Mucosa of rectum (tissue), 2 donors: ENCODE data around the gene MAPT.
A peak's percentile ranks its signal among the peaks of the same experiment; 100 is the strongest.

Experiments
- H3K27ac ChIP-seq, 2 donors: one replicate each; pipeline ENCODE4 v1.7.0; 2013; ENCODE audit warnings: inconsistent platforms in 2 of 2, low read depth in 2 of 2, low read length in 2 of 2
- H3K27me3 ChIP-seq, 2 donors: one replicate each; pipeline ENCODE4 v1.7.0; 2013; ENCODE audit warnings: low read length in 2 of 2; ENCODE audit not compliant: control insufficient read depth in 2 of 2, insufficient read depth in 2 of 2
- H3K36me3 ChIP-seq, 2 donors: one replicate each; pipeline ENCODE4 v1.7.0; 2013; ENCODE audit warnings: low read length in 2 of 2; ENCODE audit not compliant: control insufficient read depth in 2 of 2, insufficient read depth in 2 of 2
- H3K4me1 ChIP-seq, 2 donors: one replicate each; pipeline ENCODE4 v1.7.0; 2013; ENCODE audit warnings: low read length in 2 of 2, mild to moderate bottlenecking in 1 of 2; ENCODE audit not compliant: control insufficient read depth in 2 of 2, insufficient read depth in 2 of 2
- H3K4me3 ChIP-seq, 2 donors: one replicate each; pipeline ENCODE4 v1.7.0; 2013; ENCODE audit warnings: low read length in 2 of 2
- H3K9ac ChIP-seq, 2 donors: one replicate each; pipeline ENCODE4 v1.7.0; 2013; ENCODE audit warnings: low read length in 2 of 2, low read depth in 1 of 2, mild to moderate bottlenecking in 1 of 2
- H3K9me3 ChIP-seq, 2 donors: one replicate each; pipeline ENCODE4 v1.7.0; 2013; ENCODE audit warnings: low read length in 2 of 2; ENCODE audit not compliant: control insufficient read depth in 2 of 2
- donor health status: healthy.
- donor health status: Normal muscosa, but diverticular disease.

MAPT gene

GRCh38 chr17:46038414-46038813, 144.1 kb downstream of the MAPT start:
- H3K27ac ChIP-seq = no peak overlapping the region
- H3K4me3 ChIP-seq = no peak overlapping the region
- peaks cover 69 to 78% of the 10 kb centered on the region in 2 donors for H3K36me3 ChIP-seq
- H3K27me3 ChIP-seq = no peaks in the 10 kb centered on the region
- H3K9me3 ChIP-seq = no peaks in the 10 kb centered on the region
- H3K4me1 ChIP-seq = peaks cover 13 to 14% of the 10 kb centered on the region in 2 donors
- no peak overlapping the region for H3K9ac ChIP-seq

GRCh38 chr17:46038937-46039336, 144.6 kb downstream of the MAPT start:
- Histone ChIP-seq H3K4me3 (no peak overlapping the region), H3K9ac (no peak overlapping the region), H3K27ac (no peak overlapping the region), H3K36me3 (peaks cover 63 to 73% of the 10 kb centered on the region in 2 donors), H3K9me3 (no peaks in the 10 kb centered on the region), H3K4me1 (peaks cover 16 to 19% of the 10 kb centered on the region in 2 donors), H3K27me3 (no peaks in the 10 kb centered on the region)

GRCh38 chr17:46039592-46040186, 145.3 kb downstream of the MAPT start:
- Histone ChIP-seq H3K9me3 (no peaks in the 10 kb centered on the region), H3K27ac (no peak overlapping the region), H3K36me3 (peaks cover 56 to 65% of the 10 kb centered on the region in 2 donors), H3K4me1 (peaks cover 16 to 25% of the 10 kb centered on the region in 2 donors), H3K4me3 (no peak overlapping the region), H3K27me3 (no peaks in the 10 kb centered on the region), H3K9ac (no peak overlapping the region)

GRCh38 chr17:46042246-46042645, 147.9 kb downstream of the MAPT start:
- H3K9ac ChIP-seq = no peak overlapping the region
- no peaks in the 10 kb centered on the region for H3K9me3 ChIP-seq
- H3K27me3 ChIP-seq = no peaks in the 10 kb centered on the region
- peaks cover 16 to 25% of the 10 kb centered on the region in 2 donors for H3K4me1 ChIP-seq
- H3K27ac ChIP-seq = no peak overlapping the region
- H3K4me3 ChIP-seq = no peak overlapping the region
- H3K36me3 ChIP-seq = peaks cover 40 to 56% of the 10 kb centered on the region in 2 donors

- Histone ChIP-seq H3K4me3 (no peak overlapping the region), H3K9ac (no peak overlapping the region), H3K36me3 (peaks cover 35 to 56% of the 10 kb centered on the region in 2 donors), H3K27ac (peak overlapping the region; percentile 18 to 66), H3K4me1 (peaks cover 16 to 25% of the 10 kb centered on the region in 2 donors), H3K27me3 (no peaks in the 10 kb centered on the region), H3K9me3 (no peaks in the 10 kb centered on the region)
Observed at GRCh38 chr17:46042925-46043324, 148.6 kb downstream of the MAPT start.

GRCh38 chr17:46043606-46044005, 149.3 kb downstream of the MAPT start:
- no peaks in the 10 kb centered on the region for H3K9me3 ChIP-seq
- H3K27me3 ChIP-seq = no peaks in the 10 kb centered on the region
- peaks cover 32 to 54% of the 10 kb centered on the region in 2 donors for H3K36me3 ChIP-seq
- peak overlapping the region; percentile 18 to 66 for H3K27ac ChIP-seq
- H3K4me3 ChIP-seq = no peak overlapping the region
- no peak overlapping the region for H3K9ac ChIP-seq
- peaks cover 16 to 25% of the 10 kb centered on the region in 2 donors for H3K4me1 ChIP-seq

- Histone ChIP-seq H3K4me1 (peaks cover 16 to 25% of the 10 kb centered on the region in 2 donors), H3K9ac (no peak overlapping the region), H3K4me3 (peak overlapping the region in 1 of 2 donors; percentile 23), H3K27ac (peak overlapping the region; percentile 54 to 66), H3K27me3 (no peaks in the 10 kb centered on the region), H3K36me3 (peaks cover 28 to 51% of the 10 kb centered on the region in 2 donors), H3K9me3 (no peaks in the 10 kb centered on the region)
Observed at GRCh38 chr17:46044286-46044928, 150.1 kb downstream of the MAPT start.

GRCh38 chr17:46044989-46045388, 150.6 kb downstream of the MAPT start:
- H3K4me1 ChIP-seq = peaks cover 16 to 25% of the 10 kb centered on the region in 2 donors
- no peak overlapping the region for H3K4me3 ChIP-seq
- H3K27me3 ChIP-seq = no peaks in the 10 kb centered on the region
- H3K36me3 ChIP-seq = peaks cover 27 to 51% of the 10 kb centered on the region in 2 donors
- no peaks in the 10 kb centered on the region for H3K9me3 ChIP-seq
- H3K27ac ChIP-seq = no peak overlapping the region
- H3K9ac ChIP-seq = no peak overlapping the region

GRCh38 chr17:46045639-46046038, 151.3 kb downstream of the MAPT start:
- Histone ChIP-seq H3K36me3 (peaks cover 30 to 50% of the 10 kb centered on the region in 2 donors), H3K27ac (no peak overlapping the region), H3K27me3 (no peaks in the 10 kb centered on the region), H3K4me3 (no peak overlapping the region), H3K4me1 (peaks cover 16 to 25% of the 10 kb centered on the region in 2 donors), H3K9me3 (no peaks in the 10 kb centered on the region), H3K9ac (no peak overlapping the region)

GRCh38 chr17:46046957-46047356, 152.6 kb downstream of the MAPT start:
- H3K4me1 ChIP-seq = peaks cover 16 to 25% of the 10 kb centered on the region in 2 donors
- no peak overlapping the region for H3K4me3 ChIP-seq
- peaks cover 30 to 50% of the 10 kb centered on the region in 2 donors for H3K36me3 ChIP-seq
- no peak overlapping the region for H3K27ac ChIP-seq
- no peaks in the 10 kb centered on the region for H3K9me3 ChIP-seq
- no peaks in the 10 kb centered on the region for H3K27me3 ChIP-seq
- H3K9ac ChIP-seq = no peak overlapping the region
